ENCODE measurements around the gene ZDBF2. TPM values are rescaled to one million over a fixed set of nuclear protein-coding genes. Genes with fewer than 3 reads are reported as not detected.

ZDBF2 gene
- total and polyA plus RNA-seq, 4 donors: 8.8 to 40.5 (median 19.6) TPM

Small RNA genes lying within 50 kb of the gene (small RNA-seq; reads per million reads assigned to genes)
- gene HMGN1P6 (ENCODE audit: low replicate concordance) (not detected), gene RN7SKP260 (ENCODE audit: low replicate concordance) (not detected)

Other genes starting within 250 kb of the ZDBF2 start
- 10 to 100 TPM; 11.6 to 24.3 TPM for gene INO80D, start 188.5 kb upstream of the ZDBF2 start, total RNA-seq
- 1 to 10 TPM; 6.6 to 8.8 TPM for gene INO80D, start 188.5 kb upstream of the ZDBF2 start, polyA plus RNA-seq (ENCODE audit: insufficient read length in 2 of 2)
- gene NDUFS1, start 115.2 kb upstream of the ZDBF2 start, total RNA-seq: 100 to 1,000 TPM; 115 to 181 TPM
- gene NDUFS1, start 115.2 kb upstream of the ZDBF2 start, polyA plus RNA-seq (ENCODE audit: insufficient read length in 2 of 2): 10 to 100 TPM; 76.7 to 80.2 TPM
- 100 to 1,000 TPM; 211 to 508 TPM for gene EEF1B2, start 114.8 kb upstream of the ZDBF2 start, total RNA-seq
- 100 to 1,000 TPM; 430 to 440 TPM for gene EEF1B2, start 114.8 kb upstream of the ZDBF2 start, polyA plus RNA-seq (ENCODE audit: insufficient read length in 2 of 2)
- gene ADAM23, start 168.9 kb downstream of the ZDBF2 start, total RNA-seq: 10 to 100 TPM; 15.7 to 52.1 TPM
- gene ADAM23, start 168.9 kb downstream of the ZDBF2 start, polyA plus RNA-seq (ENCODE audit: insufficient read length in 2 of 2): 10 to 100 TPM; 50.5 to 54.3 TPM